ENCODE results near the gene LRRC8E.
A peak's percentile ranks its signal among the peaks of the same experiment; 100 is the strongest.
"Not testable (repeated sequence)": the region's sequence is repeated elsewhere in the genome, so short reads cannot be mapped to it uniquely, and the experiment has no call there.

The LRRC8E gene

DNA sequence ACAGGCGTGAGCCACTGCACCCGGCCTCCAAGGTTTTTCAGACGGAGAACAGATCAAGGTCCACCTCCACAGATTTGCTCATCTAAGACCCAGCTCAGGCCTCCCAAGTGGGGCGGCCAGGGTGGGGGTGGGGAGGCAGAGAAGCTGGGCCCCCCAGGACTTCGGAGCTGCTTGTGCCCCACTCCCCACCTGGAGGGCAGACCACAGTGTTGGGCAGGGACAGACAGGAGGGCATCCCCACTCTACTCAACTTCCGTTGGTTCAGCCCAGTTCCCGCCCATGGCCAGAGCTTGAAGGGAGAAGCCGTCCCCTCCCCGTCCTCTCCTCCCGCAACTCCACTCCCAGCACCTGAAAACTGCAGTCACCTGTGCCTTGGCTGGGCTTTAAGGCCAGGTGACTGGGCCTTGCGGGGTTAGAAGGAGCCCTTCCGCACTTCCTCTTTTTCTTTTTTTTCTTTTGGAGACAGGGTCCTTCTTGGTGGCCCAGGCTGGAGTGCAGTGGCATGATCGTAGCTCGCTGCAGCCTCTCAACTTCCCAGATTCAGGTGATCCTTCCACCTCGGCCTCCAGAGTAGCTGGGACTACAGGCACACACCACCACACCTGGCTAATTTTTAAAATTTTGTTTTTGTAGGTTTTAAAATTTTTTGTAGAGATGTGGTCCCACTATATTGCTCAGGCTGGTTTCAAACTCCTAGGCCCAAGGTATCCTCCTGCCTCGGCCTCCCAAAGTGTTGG lies 734 bp upstream of the LRRC8E start:
- DNase-seq (ENCODE audit: low read depth, low spot score): no peak
- TF ChIP-seq, protein P1, sequence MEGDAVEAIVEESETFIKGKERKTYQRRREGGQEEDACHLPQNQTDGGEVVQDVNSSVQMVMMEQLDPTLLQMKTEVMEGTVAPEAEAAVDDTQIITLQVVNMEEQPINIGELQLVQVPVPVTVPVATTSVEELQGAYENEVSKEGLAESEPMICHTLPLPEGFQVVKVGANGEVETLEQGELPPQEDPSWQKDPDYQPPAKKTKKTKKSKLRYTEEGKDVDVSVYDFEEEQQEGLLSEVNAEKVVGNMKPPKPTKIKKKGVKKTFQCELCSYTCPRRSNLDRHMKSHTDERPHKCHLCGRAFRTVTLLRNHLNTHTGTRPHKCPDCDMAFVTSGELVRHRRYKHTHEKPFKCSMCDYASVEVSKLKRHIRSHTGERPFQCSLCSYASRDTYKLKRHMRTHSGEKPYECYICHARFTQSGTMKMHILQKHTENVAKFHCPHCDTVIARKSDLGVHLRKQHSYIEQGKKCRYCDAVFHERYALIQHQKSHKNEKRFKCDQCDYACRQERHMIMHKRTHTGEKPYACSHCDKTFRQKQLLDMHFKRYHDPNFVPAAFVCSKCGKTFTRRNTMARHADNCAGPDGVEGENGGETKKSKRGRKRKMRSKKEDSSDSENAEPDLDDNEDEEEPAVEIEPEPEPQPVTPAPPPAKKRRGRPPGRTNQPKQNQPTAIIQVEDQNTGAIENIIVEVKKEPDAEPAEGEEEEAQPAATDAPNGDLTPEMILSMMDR (IDR thresholded peaks at IDR 0.05; ENCODE audit: low read depth, low read length): no peak
- in situ Hi-C loops (cut with HindIII; ENCODE audit: low sequenced_read_pairs): no loop called here
- H3K4me3 ChIP-seq (ENCODE audit: low read depth, low read length): no peak overlapping the region

DNA sequence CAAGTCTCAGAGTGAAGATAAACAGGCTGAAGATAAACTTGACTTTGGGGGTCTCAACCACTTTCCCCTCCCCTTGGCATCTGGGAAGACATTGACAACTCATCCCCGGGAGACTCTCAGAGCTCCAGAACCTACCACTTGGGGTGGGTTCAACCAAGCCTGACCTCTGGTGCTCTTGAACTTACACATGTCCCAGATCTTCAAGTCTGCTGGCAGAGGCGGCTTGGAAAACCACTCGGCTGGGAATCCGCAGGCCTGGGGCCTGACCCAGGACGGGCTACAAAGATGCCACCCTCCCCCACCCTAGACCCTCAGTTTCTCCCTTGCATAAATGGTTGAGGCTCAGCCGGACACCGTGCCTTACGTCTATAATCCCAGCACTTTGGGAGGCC lies 512 bp downstream of the LRRC8E start:
- TF ChIP-seq, protein P1 (IDR thresholded peaks at IDR 0.05; ENCODE audit: low read depth, low read length): no peak
- no peak for DNase-seq (ENCODE audit: low read depth, low spot score)
- peak overlapping the region; percentile 63 for H3K4me3 ChIP-seq (ENCODE audit: low read depth, low read length)
- in situ Hi-C loops (cut with HindIII; ENCODE audit: low sequenced_read_pairs): no loop called here

DNA sequence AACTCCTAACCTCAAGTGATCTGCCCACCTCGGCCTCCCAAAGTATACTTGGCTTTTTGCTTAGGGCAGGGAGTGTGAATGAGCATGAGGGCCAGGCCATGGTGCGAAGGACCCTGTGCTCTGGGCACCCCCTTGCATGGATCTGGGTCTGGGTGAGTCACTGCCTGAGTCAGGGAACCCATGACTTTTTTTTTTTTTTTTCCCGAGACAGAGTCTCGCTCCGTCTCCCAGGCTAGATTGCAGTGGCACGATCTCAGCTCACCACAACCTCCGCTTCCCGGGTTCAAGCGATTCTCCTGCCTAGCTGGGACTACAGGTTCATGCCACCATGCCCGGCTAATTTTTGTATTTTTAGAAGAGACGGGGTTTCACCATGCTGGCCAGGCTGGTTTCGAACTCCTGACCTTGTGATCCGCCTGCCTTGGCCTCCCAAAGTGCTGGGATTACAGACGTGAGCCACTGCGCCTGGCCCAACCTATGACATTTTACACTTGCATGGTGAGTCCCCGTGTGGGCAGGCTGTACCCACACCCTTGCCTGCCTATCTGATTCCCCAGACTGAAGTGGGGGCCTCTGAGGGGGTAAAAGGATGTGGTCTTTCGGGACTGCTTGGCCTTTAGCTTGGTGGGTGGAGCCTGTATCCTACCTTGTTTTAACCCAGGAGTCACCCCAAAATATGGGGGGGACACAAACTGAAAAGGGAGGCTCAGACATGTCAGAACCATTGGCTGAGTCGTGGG lies 5.2 kb downstream of the LRRC8E start:
- H3K4me3 ChIP-seq (ENCODE audit: low read depth, low read length); in situ Hi-C loops (cut with HindIII; ENCODE audit: low sequenced_read_pairs): not testable (repeated sequence)
- peak; percentile 51 for DNase-seq (ENCODE audit: low read depth, low spot score)

DNA sequence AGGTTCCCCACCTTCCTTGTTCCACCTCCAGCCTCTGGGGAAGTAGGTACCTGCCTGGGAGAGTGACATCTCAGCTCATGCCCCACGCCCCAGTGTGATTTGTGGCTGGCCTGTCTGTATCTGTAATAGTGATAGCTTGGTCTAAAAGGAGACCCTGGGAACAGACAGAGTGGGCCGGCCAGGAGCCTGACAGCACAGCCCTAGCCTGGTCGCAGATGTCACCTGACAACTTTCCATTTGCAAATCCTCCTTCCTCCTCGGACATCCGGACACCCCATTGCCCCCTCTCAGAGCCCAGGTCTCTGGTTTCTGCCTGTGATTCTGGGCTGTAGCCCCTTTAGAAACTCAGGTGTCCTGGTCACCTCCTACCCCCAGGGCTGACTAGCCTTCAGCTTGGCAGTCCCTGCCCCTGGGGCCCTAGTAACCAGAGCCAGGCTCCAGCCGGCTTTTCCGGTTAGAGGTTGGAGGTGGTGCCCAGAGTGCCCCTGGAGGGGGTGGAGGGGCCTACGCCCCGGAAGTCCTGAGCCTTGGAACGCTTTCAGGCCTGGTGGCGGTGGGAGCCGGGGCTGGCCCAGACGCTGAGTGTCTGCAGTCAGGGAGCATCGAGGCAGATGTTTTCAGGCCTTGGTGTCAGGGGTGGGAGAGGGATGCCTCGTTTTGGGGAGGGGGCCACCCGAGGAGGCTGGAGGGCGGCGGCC lies 6.5 kb downstream of the LRRC8E start:
- TF ChIP-seq, protein P1 (IDR thresholded peaks at IDR 0.05; ENCODE audit: low read depth, low read length): no peak
- H3K4me3 ChIP-seq (ENCODE audit: low read depth, low read length): no peak overlapping the region
- in situ Hi-C loops (cut with HindIII; ENCODE audit: low sequenced_read_pairs): no loop called here
- no peak for DNase-seq (ENCODE audit: low read depth, low spot score)

DNA sequence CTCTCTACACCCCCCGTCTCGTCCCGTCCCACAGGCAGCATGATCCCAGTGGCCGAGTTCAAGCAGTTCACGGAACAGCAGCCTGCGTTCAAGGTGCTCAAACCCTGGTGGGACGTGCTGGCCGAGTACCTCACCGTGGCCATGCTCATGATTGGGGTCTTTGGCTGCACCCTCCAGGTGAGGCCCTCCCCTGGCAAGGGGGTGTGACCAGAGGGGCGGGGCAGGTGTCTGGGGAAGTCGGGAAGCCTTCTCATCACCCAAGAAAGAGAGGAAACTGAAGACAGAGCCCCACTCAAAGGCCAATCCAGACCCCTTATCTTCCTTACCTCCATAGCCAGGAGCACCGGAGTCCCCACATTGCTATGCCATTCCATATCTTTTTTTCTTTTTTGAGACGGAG lies 7.3 kb downstream of the LRRC8E start:
- in situ Hi-C loops (cut with HindIII; ENCODE audit: low sequenced_read_pairs): no loop called here
- H3K4me3 ChIP-seq (ENCODE audit: low read depth, low read length): no peak overlapping the region
- no peak for DNase-seq (ENCODE audit: low read depth, low spot score)
- TF ChIP-seq, protein P1 (IDR thresholded peaks at IDR 0.05; ENCODE audit: low read depth, low read length): no peak

DNA sequence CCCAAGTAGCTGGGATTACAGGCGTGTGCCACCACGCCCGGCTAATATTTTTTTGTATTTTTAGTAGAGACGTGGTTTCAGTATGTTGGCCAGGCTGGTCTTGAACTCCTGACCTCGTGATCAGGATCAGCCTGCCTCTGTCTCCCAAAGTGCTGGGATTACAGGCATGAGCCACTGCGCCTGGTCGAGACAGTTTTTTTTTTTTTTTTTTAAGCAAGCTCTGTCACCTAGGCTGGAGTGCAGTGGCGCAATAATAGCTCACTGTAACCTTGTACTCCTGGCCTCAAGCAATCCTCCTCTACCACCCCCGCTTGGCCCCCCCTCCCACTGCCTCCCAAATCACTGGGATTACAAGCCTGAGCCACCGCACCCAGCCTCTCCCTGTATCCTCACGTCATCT lies 9.0 kb downstream of the LRRC8E start:
- TF ChIP-seq, protein P1 (IDR thresholded peaks at IDR 0.05; ENCODE audit: low read depth, low read length): no peak
- in situ Hi-C loops (cut with HindIII; ENCODE audit: low sequenced_read_pairs): no loop called here
- no peak for DNase-seq (ENCODE audit: low read depth, low spot score)
- no peak overlapping the region for H3K4me3 ChIP-seq (ENCODE audit: low read depth, low read length)

DNA sequence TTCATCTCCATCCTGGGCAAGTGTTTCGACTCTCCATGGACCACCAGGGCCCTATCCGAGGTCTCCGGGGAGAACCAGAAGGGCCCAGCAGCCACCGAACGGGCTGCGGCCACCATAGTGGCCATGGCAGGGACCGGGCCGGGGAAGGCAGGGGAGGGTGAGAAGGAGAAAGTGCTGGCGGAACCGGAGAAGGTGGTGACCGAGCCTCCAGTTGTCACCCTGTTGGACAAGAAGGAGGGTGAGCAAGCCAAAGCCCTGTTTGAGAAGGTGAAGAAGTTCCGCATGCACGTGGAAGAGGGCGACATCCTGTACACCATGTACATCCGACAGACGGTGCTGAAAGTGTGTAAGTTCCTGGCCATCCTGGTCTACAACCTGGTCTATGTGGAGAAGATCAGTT lies 10.7 kb downstream of the LRRC8E start:
- in situ Hi-C loops (cut with HindIII; ENCODE audit: low sequenced_read_pairs): no loop called here
- no peak overlapping the region for H3K4me3 ChIP-seq (ENCODE audit: low read depth, low read length)
- no peak for DNase-seq (ENCODE audit: low read depth, low spot score)
- TF ChIP-seq, protein P1 (IDR thresholded peaks at IDR 0.05; ENCODE audit: low read depth, low read length): no peak

Measured in astrocyte of the spinal cord (primary cell).